Body of pancreas (tissue), 4 donors: Measurements from ENCODE around the gene TPCN2. TPM values are rescaled to one million over a fixed set of nuclear protein-coding genes. Genes with fewer than 3 reads are reported as not detected.
A peak's percentile ranks its signal among the peaks of the same experiment; 100 is the strongest.

Source experiments
- ATAC-seq: fragments of 150-250 bp; one replicate; pipeline ENCODE4 v1.9.1; 2016
- DNase-seq, 4 donors: peaks; one replicate each; pipeline ENCODE4 v3.0.0-alpha.2; 2019
- H3K27ac ChIP-seq, 4 donors: fragments of 200-600 bp; sonication (generic); 1 replicate in 3 of 4; 2 replicates in 1 of 4; pipeline versions ENCODE4 v1.5.1 to v1.6.1; 2016 to 2019; ENCODE audit warnings: mild to moderate bottlenecking in 1 of 4, mixed read lengths in 1 of 4, moderate library complexity in 1 of 4
- H3K27me3 ChIP-seq, 2 donors: fragments of 200-600 bp; sonication (generic); one replicate each; pipeline ENCODE4 v1.6.0; 2016; ENCODE audit warnings: mild to moderate bottlenecking in 1 of 2
- H3K36me3 ChIP-seq, 2 donors: fragments of 200-600 bp; sonication (generic); replicated peaks in 1 of 2; 2 replicates each; pipeline ENCODE4 v1.5.1; 2016; ENCODE audit warnings: low read depth in 2 of 2; ENCODE audit not compliant: insufficient read depth in 1 of 2
- H3K4me1 ChIP-seq: fragments of 200-600 bp; sonication (generic); one replicate; pipeline ENCODE4 v1.6.0; 2016
- H3K4me3 ChIP-seq, 2 donors: fragments of 200-600 bp; sonication (generic); 1 replicate in 1 of 2; 2 replicates in 1 of 2; pipeline ENCODE4 v1.5.1; 2016 to 2019
- H3K9me3 ChIP-seq, 3 donors: fragments of 200-600 bp; sonication (generic); 1 replicate in 2 of 3; 2 replicates in 1 of 3; pipeline ENCODE4 v1.5.1; 2016
- POLR2A ChIP-seq, 3 donors: fragments of 450-650 bp; IDR thresholded peaks; one replicate each; pipeline ENCODE4 v1.6.1; 2016; ENCODE audit warnings: antibody characterized with exemption in 3 of 3, mild to moderate bottlenecking in 2 of 3
- WGBS, 2 donors: methylation state at CpG; one replicate each; pipeline ENCODE4 v1.1.5; 2017; 5-methylcytosine and 5-hydroxymethylcytosine counted together
- intact Hi-C: fragments of 100-400 bp; cut with DNase I; formaldehyde crosslinking; loops from one replicate; pipeline ENCODE4 v1.15.1; 2023
- total RNA-seq, 2 donors: library from RNA; depleted of rRNA; stranded (reverse); fragments of >200 nt; gene quantifications; one replicate each; pipeline ENCODE4 v1.1.0, GENCODE V29; 2016
- TF ChIP-seq, protein P1 (sequence below), 7 experiments: fragments of 450-650 bp in 4 of 7; fragments of 200-600 bp in 3 of 7; sonication (generic) in 3 of 7; IDR thresholded peaks; one replicate each; pipeline ENCODE4 v1.5.1; 2016 to 2019; ENCODE audit warnings: antibody characterized with exemption in 7 of 7

TPCN2 gene
- total RNA-seq, 2 donors from 2014 or later = 10.9 to 18.9 TPM

DNA sequence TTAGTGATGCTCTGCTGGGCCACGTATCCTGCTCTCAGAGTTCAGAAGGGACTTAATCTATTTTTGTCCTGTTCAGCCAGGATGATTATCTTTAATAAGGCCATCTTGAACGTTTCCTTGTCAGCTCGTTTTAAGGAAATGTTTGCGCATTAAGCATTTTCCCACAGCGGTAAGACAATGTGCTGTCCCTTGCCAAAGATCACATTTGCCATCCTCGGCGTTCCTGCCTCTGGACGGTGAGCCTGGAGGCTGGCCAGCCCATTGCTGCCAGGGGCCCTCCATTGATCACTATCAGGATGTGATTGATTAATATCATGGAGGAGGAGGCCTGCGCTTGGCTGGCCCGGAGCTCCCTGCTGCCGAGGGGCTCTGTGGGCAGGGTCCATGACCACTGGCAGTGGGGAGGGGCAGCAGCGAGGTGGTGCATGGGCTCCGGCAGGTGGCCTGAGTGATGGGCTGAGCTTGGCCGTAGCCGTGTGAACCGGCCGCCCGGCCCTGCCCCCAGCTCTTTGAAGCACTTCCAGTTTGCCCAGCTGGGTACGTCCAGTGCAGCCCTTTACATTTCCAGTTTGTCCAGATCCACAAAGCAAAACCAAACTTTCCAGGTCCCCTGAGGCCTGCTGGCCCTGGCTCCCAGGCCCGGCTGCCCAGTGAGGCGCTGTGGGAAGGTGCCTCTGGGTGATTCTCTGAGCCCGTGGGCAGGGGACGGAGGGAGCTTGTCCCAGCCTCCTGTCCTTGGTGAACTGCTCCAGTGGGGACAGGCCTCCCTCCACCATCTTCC is 57.5 kb downstream of the TPCN2 start:
- Histone ChIP-seq H3K36me3 (no peaks in the 10 kb centered on the region), H3K27ac (peak overlapping the region; percentile 53 to 65 (median 61)), H3K4me1 (peaks cover 19% of the 10 kb centered on the region), H3K9me3 (no peaks in the 10 kb centered on the region), H3K4me3 (no peak overlapping the region), H3K27me3 (no peaks in the 10 kb centered on the region)
- WGBS, 2 donors = 35 to 52% methylated on average over 15 to 23 of the region's 23 CpGs
- ATAC-seq (peak; percentile 28), DNase-seq (peak in 3 of 4 donors; percentile 34 to 49 (median 46))
- intact Hi-C loops = no loop called here
- TF ChIP-seq, protein P1, sequence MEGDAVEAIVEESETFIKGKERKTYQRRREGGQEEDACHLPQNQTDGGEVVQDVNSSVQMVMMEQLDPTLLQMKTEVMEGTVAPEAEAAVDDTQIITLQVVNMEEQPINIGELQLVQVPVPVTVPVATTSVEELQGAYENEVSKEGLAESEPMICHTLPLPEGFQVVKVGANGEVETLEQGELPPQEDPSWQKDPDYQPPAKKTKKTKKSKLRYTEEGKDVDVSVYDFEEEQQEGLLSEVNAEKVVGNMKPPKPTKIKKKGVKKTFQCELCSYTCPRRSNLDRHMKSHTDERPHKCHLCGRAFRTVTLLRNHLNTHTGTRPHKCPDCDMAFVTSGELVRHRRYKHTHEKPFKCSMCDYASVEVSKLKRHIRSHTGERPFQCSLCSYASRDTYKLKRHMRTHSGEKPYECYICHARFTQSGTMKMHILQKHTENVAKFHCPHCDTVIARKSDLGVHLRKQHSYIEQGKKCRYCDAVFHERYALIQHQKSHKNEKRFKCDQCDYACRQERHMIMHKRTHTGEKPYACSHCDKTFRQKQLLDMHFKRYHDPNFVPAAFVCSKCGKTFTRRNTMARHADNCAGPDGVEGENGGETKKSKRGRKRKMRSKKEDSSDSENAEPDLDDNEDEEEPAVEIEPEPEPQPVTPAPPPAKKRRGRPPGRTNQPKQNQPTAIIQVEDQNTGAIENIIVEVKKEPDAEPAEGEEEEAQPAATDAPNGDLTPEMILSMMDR (IDR thresholded peaks at IDR 0.05) = no peak
- no peak for TF ChIP-seq POLR2A (IDR thresholded peaks at IDR 0.05)

DNA sequence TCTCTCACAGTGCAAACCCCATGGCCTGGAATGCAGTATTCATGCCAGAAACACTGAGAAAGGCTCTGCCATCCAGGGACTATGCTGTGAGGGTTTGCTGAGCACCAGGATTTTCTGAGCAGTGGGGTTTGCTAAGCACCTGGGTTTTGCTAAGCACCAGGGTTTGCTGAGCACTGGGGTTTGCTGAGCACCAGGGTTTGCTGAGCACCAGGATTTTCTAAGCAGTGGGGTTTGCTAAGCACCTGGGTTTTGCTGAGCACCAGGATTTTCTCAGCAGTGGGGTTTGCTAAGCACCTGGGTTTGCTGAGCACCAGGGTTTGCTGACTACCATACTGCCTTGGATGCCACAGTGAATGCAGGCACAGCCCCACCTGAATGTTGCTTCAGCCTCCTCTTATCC is 58.7 kb downstream of the TPCN2 start:
- no peak for DNase-seq
- no peaks in the 10 kb centered on the region for H3K27me3 ChIP-seq
- TF ChIP-seq POLR2A (IDR thresholded peaks at IDR 0.05) = no peak
- TF ChIP-seq, protein P1 (IDR thresholded peaks at IDR 0.05) = no peak
- no peaks in the 10 kb centered on the region for H3K36me3 ChIP-seq
- H3K4me1 ChIP-seq = peaks cover 26% of the 10 kb centered on the region
- H3K27ac ChIP-seq = peak overlapping the region in 1 of 4 donors; percentile 57
- intact Hi-C loops = no loop called here
- no peaks in the 10 kb centered on the region for H3K9me3 ChIP-seq
- H3K4me3 ChIP-seq = no peak overlapping the region
- ATAC-seq = no peak

DNA sequence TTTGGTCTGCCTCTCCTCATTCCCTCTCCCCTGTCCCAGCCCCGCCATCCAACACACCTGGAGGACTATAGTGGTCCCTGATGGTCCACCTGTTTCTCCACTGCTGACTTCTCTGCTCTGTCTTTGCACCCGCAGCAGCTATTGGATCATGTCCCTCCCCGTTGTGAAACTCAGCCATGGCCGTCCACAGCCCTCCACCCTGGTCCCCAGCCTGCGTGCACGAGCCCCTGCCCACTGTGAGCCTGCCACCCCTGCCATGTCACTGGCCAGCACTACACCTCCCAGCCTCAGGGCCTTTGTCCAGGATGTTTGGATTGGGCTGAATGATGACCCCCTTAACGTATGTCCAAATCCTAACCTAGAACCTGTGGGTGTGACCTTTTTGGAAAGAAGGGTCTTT is 59.3 kb downstream of the TPCN2 start:
- H3K4me1 ChIP-seq = peaks cover 32% of the 10 kb centered on the region
- TF ChIP-seq, protein P1 (IDR thresholded peaks at IDR 0.05) = no peak
- no peak for TF ChIP-seq POLR2A (IDR thresholded peaks at IDR 0.05)
- WGBS, 2 donors = 91 to 96% methylated on average over 7 of the region's 7 CpGs
- no peaks in the 10 kb centered on the region for H3K9me3 ChIP-seq
- H3K27me3 ChIP-seq = no peaks in the 10 kb centered on the region
- H3K36me3 ChIP-seq = no peaks in the 10 kb centered on the region
- DNase-seq = no peak
- intact Hi-C loops = no loop called here
- H3K4me3 ChIP-seq = no peak overlapping the region
- no peak overlapping the region for H3K27ac ChIP-seq
- ATAC-seq = no peak

- no peak overlapping the region for H3K27ac ChIP-seq
- H3K4me1 ChIP-seq = peaks cover 37% of the 10 kb centered on the region
- H3K36me3 ChIP-seq = no peaks in the 10 kb centered on the region
- DNase-seq = no peak
- H3K9me3 ChIP-seq = no peaks in the 10 kb centered on the region
- no peak for ATAC-seq
- no peaks in the 10 kb centered on the region for H3K27me3 ChIP-seq
- H3K4me3 ChIP-seq = no peak overlapping the region
- intact Hi-C loops = no loop called here
- TF ChIP-seq POLR2A (IDR thresholded peaks at IDR 0.05) = no peak
- TF ChIP-seq, protein P1 (IDR thresholded peaks at IDR 0.05) = no peak
- 87 to 96% methylated on average over 5 of the region's 5 CpGs for WGBS, 2 donors
These were observed 59.8 kb downstream of the TPCN2 start for GRCh38 chr11:69108559-69108958.

DNA sequence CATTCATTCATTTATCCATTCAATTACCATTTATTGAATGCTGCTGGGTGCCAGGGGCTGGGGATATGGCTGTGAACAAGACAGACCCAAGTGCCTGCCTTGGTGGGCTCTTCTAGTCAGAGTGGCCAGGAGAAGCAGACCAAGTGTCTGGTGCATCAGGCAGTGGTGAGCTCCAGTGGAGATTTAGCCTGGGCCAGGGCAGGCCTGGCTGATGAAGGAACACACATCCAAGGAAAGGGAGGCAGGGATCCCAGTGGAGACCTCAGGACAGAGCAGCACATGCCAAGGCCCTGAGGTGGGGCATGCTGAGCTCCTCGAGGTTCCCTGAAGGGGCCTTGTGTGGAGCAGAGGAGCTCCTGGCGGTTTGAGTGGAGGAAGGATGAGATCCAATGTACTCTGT is 60.4 kb downstream of the TPCN2 start:
- ATAC-seq (no peak), DNase-seq (no peak)
- WGBS, 2 donors = 97 to 100% methylated on average over 2 of the region's 2 CpGs
- H3K27me3 ChIP-seq = no peaks in the 10 kb centered on the region
- no peaks in the 10 kb centered on the region for H3K9me3 ChIP-seq
- H3K4me3 ChIP-seq = no peak overlapping the region
- H3K4me1 ChIP-seq = peaks cover 43% of the 10 kb centered on the region
- no peaks in the 10 kb centered on the region for H3K36me3 ChIP-seq
- intact Hi-C loops = no loop called here
- no peak for TF ChIP-seq POLR2A (IDR thresholded peaks at IDR 0.05)
- TF ChIP-seq, protein P1 (IDR thresholded peaks at IDR 0.05) = no peak
- H3K27ac ChIP-seq = no peak overlapping the region
